ENCODE data around the gene GDE1. TPM values are rescaled to one million over a fixed set of nuclear protein-coding genes. Genes with fewer than 3 reads are reported as not detected.
A peak's percentile ranks its signal among the peaks of the same experiment; 100 is the strongest.

Gene GDE1, protein sequence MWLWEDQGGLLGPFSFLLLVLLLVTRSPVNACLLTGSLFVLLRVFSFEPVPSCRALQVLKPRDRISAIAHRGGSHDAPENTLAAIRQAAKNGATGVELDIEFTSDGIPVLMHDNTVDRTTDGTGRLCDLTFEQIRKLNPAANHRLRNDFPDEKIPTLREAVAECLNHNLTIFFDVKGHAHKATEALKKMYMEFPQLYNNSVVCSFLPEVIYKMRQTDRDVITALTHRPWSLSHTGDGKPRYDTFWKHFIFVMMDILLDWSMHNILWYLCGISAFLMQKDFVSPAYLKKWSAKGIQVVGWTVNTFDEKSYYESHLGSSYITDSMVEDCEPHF
- 10 to 100 TPM; 47.0 to 91.8 (median 64.3) TPM for total RNA-seq
- 10 to 100 TPM; 20.1 to 70.5 (median 24.7) TPM for polyA plus RNA-seq
- long read RNA-seq, donor 1, transcript GDE1-201 (6 exons, 2,958 nt): major isoform, 24 of 26 reads
- long read RNA-seq, donor 1, partial matches to known transcripts: 0 of 26 reads
- long read RNA-seq, donor 1, other reads (novel, unspliced or antisense): 0 of 26 reads
- long read RNA-seq, donor 2, transcript GDE1-201 (6 exons, 2,958 nt): major isoform, 17 of 19 reads
- long read RNA-seq, donor 2, partial matches to known transcripts: 0 of 19 reads
- long read RNA-seq, donor 2, other reads (novel, unspliced or antisense): 0 of 19 reads
- long read RNA-seq, donor 3, transcript GDE1-201 (6 exons, 2,958 nt): major isoform, 19 of 26 reads
- long read RNA-seq, donor 3, transcript GDE1-203 (6 exons, 2,238 nt): minor isoform, 5 of 26 reads
- long read RNA-seq, donor 3, partial matches to known transcripts: 0 of 26 reads
- long read RNA-seq, donor 3, other reads (novel, unspliced or antisense): 0 of 26 reads
- long read RNA-seq, donor 4, transcript GDE1-201 (6 exons, 2,958 nt): major isoform, 42 of 55 reads
- long read RNA-seq, donor 4, transcript GDE1-203 (6 exons, 2,238 nt): minor isoform, 6 of 55 reads
- long read RNA-seq, donor 4, partial matches to known transcripts: 1 of 55 reads
- long read RNA-seq, donor 4, other reads (novel, unspliced or antisense): 6 of 55 reads
- long read RNA-seq, donor 5, transcript GDE1-201 (6 exons, 2,958 nt): major isoform, 103 of 124 reads
- long read RNA-seq, donor 5, transcript GDE1-203 (6 exons, 2,238 nt): minor isoform, 13 of 124 reads
- long read RNA-seq, donor 5, partial matches to known transcripts: 1 of 124 reads
- long read RNA-seq, donor 5, other reads (novel, unspliced or antisense): 6 of 124 reads
- long read RNA-seq, donor 6, transcript GDE1-201 (6 exons, 2,958 nt): major isoform, 18 of 21 reads
- long read RNA-seq, donor 6, partial matches to known transcripts: 0 of 21 reads
- long read RNA-seq, donor 6, other reads (novel, unspliced or antisense): 0 of 21 reads
- long read RNA-seq, donor 7, transcript GDE1-201 (6 exons, 2,958 nt): major isoform, 7 of 8 reads
- long read RNA-seq, donor 7, partial matches to known transcripts: 0 of 8 reads
- long read RNA-seq, donor 7, other reads (novel, unspliced or antisense): 0 of 8 reads
- long read RNA-seq, donor 8, transcript GDE1-201 (6 exons, 2,958 nt): major isoform, 30 of 34 reads
- long read RNA-seq, donor 8, partial matches to known transcripts: 0 of 34 reads
- long read RNA-seq, donor 8, other reads (novel, unspliced or antisense): 0 of 34 reads
- long read RNA-seq, donor 9, transcript GDE1-201 (6 exons, 2,958 nt): major isoform, 21 of 23 reads
- long read RNA-seq, donor 9, partial matches to known transcripts: 0 of 23 reads
- long read RNA-seq, donor 9, other reads (novel, unspliced or antisense): 0 of 23 reads
- long read RNA-seq, donor 10, transcript GDE1-201 (6 exons, 2,958 nt): major isoform, 10 of 11 reads
- long read RNA-seq, donor 10, partial matches to known transcripts: 0 of 11 reads
- long read RNA-seq, donor 10, other reads (novel, unspliced or antisense): 0 of 11 reads

DNA sequence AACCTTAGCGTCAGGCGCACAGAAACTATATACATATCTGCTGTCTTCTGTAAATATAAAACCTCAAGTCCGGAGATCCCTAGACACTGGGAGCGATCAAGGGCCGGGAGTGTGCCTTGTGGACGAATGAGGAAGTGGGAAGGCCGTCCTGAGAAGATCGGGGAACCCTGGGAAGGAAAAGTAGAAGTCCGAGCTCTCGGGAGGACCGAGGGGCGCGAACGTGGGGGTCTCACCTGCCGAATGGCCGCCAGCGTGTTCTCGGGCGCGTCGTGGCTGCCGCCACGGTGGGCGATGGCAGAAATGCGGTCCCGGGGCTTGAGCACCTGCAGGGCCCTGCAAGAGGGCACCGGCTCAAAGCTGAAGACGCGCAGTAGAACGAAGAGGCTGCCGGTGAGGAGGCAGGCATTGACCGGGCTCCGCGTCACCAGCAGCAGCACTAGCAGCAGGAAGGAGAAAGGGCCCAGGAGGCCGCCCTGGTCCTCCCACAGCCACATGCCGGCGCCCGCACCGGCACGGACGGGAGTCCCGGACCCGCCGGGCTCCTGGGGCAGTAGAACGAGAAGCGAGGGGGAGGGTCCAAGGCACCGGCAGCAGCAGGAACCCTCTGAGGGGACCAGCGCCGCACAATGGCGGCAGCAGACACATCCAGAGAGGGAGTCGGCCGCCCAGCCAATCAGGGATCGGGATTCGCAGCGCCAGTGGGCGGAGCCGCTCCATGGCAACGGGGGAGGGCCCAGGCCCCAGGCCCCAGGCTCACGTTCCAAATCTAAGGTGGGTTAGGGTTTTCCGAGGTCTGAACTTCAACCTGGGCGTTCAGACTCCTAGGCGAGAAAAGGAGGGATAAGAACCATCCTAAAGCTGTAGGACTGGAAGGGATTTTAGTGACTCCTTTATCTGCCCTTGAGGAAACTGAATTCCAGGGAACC lies at the start of gene GDE1:
GDE1 (minus strand) TSS at position 628 of the 926 bp plus-strand sequence; CDS start at position 494, 134 bp downstream.
- Histone ChIP-seq H3K27ac (peak within 1 kb of the TSS; percentile 50 to 95 (median 89)), H3K4me3 (peak within 1 kb of the TSS; percentile 12 to 78 (median 68)), H3K27me3 (no peaks in the 10 kb centered on the region), H3K9me3 (replicated peaks in 1 of 3) (no peaks in the 10 kb centered on the region), H3K4me1 (replicated peaks in 1 of 2) (peaks cover 13 to 46% of the 10 kb centered on the region in 2 donors), H3K36me3 (replicated peaks in 1 of 2) (peaks cover 0 to under 1% of the 10 kb centered on the region in 2 donors)
- peak; percentile 91 to 97 (median 94) for DNase-seq
- intact Hi-C loops (cut with DNase I): no loop called here
- peak; percentile 78 to 88 for TF ChIP-seq POLR2A (IDR thresholded peaks at IDR 0.05)
- peak in 4 of 6 experiments; percentile 4 to 35 (median 15) for TF ChIP-seq CTCF (IDR thresholded peaks at IDR 0.05)
- WGBS, 4 donors: 0 to 1% (median 1%) methylated on average over 30 to 62 of the region's 62 CpGs

DNA sequence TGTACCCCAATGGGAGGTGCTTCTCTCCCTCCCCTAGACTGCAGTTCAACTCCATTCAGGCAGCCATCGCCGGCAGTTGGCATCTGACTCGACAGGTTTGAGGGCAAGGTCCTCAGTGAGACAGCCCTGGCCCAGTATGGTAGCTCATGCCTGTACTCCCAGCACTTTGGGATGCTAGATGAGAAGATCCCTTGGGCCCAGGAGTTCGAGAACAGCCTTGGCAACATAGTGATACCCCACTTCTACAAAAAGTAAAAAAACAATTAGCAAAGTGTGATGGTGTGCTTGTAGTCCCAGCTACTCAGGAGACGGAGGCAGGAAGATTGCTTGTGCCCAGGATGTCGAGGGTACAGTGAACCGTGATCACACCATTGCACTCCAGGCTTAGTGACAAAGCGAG lies 45.7 kb upstream of the GDE1 start:
- Histone ChIP-seq H3K27me3 (no peaks in the 10 kb centered on the region), H3K9me3 (replicated peaks in 1 of 3) (no peaks in the 10 kb centered on the region), H3K4me1 (replicated peaks in 1 of 2) (no peaks in the 10 kb centered on the region), H3K4me3 (no peak overlapping the region), H3K27ac (no peak overlapping the region), H3K36me3 (replicated peaks in 1 of 2) (peaks cover 0 to 70% of the 10 kb centered on the region in 2 donors)
- 93 to 98% (median 94%) methylated on average over 5 to 8 of the region's 8 CpGs for WGBS, 4 donors
- no peak for TF ChIP-seq CTCF (IDR thresholded peaks at IDR 0.05)
- TF ChIP-seq POLR2A (IDR thresholded peaks at IDR 0.05): no peak
- intact Hi-C loops (cut with DNase I): no loop called here
- DNase-seq: no peak

DNA sequence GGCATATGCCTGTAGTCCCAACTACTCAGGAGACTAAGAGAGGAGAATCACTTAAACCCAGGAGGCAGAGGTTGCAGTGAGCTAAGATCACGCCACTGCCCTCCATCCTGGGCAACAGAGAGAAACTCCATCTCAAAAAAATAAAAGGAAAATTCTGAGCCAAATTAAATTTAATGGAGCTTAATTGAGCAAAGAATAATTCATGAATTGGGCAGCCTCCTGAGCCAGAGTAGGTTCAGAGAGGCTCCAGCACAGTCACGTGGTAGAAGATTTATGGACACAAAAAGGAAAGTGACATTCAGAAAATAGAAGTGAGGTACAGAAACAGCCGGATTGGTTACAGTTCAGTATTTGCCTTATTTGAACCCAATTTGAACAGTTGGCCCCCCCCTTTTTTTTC lies 44.5 kb upstream of the GDE1 start:
- Histone ChIP-seq H3K27me3 (no peaks in the 10 kb centered on the region), H3K9me3 (replicated peaks in 1 of 3) (no peaks in the 10 kb centered on the region), H3K36me3 (replicated peaks in 1 of 2) (peaks cover 0 to 58% of the 10 kb centered on the region in 2 donors), H3K4me3 (no peak overlapping the region), H3K4me1 (replicated peaks in 1 of 2) (no peaks in the 10 kb centered on the region), H3K27ac (no peak overlapping the region)
- TF ChIP-seq CTCF (IDR thresholded peaks at IDR 0.05) (no peak), POLR2A (IDR thresholded peaks at IDR 0.05) (no peak)
- 92 to 96% (median 94%) methylated on average over 3 of the region's 3 CpGs for WGBS, 4 donors
- intact Hi-C loops (cut with DNase I): no loop called here
- DNase-seq: no peak
